GM18511 (cell line): ENCODE results near the gene C2CD4D.
"Not testable (repeated sequence)": the region's sequence is repeated elsewhere in the genome, so short reads cannot be mapped to it uniquely, and the experiment has no call there.

Experiments used
- ATAC-seq: cut with Tn5 transposase; IDR thresholded peaks from one replicate; pipeline ENCODE4 v1.9.1; 2021; ENCODE audit warnings: mild to moderate bottlenecking, moderate library complexity; ENCODE audit not compliant: unreplicated experiment

The C2CD4D gene

GRCh38 chr1:151839457-151840403 lies at the start of gene C2CD4D:
TSS of gene C2CD4D (minus strand) at chr1:151839820. CDS start at chr1:151838989, 831 bp downstream.
- ATAC-seq, result no peak

GRCh38 chr1:151888972-151889570 lies 49.5 kb upstream of the C2CD4D start:
- ATAC-seq, result no peak

- no peak for ATAC-seq
Measured at GRCh38 chr1:151887028-151887427, 47.4 kb upstream of the C2CD4D start.

- no peak for ATAC-seq
Measured at GRCh38 chr1:151885479-151885878, 45.9 kb upstream of the C2CD4D start.

GRCh38 chr1:151884879-151885278 lies 45.3 kb upstream of the C2CD4D start:
- not testable (repeated sequence) for ATAC-seq

- ATAC-seq, result not testable (repeated sequence)
Measured at GRCh38 chr1:151884445-151884844, 44.8 kb upstream of the C2CD4D start.

- ATAC-seq, result not testable (repeated sequence)
Measured at GRCh38 chr1:151883898-151884297, 44.3 kb upstream of the C2CD4D start.

GRCh38 chr1:151882918-151883317 lies 43.3 kb upstream of the C2CD4D start:
- ATAC-seq, result not testable (repeated sequence)

GRCh38 chr1:151882466-151882865 lies 42.8 kb upstream of the C2CD4D start:
- ATAC-seq, result no peak

- no peak for ATAC-seq
Measured at GRCh38 chr1:151881479-151881878, 41.9 kb upstream of the C2CD4D start.

- no peak for ATAC-seq
Measured at GRCh38 chr1:151875419-151876097, 35.9 kb upstream of the C2CD4D start.

GRCh38 chr1:151872776-151873175 lies 33.2 kb upstream of the C2CD4D start:
- not testable (repeated sequence) for ATAC-seq

GRCh38 chr1:151871284-151872030 lies 31.8 kb upstream of the C2CD4D start:
- no peak for ATAC-seq

GRCh38 chr1:151868486-151868885 lies 28.9 kb upstream of the C2CD4D start:
- ATAC-seq, result no peak

GRCh38 chr1:151867765-151868411 lies 28.3 kb upstream of the C2CD4D start:
- ATAC-seq, result no peak

- ATAC-seq, result no peak
Measured at GRCh38 chr1:151867321-151867720, 27.7 kb upstream of the C2CD4D start.

GRCh38 chr1:151864411-151864810 lies 24.8 kb upstream of the C2CD4D start:
- no peak for ATAC-seq

GRCh38 chr1:151862604-151863003 lies 23.0 kb upstream of the C2CD4D start:
- ATAC-seq, result no peak

GRCh38 chr1:151860504-151861187 lies 21.0 kb upstream of the C2CD4D start:
- ATAC-seq, result no peak

GRCh38 chr1:151859891-151860293 lies 20.3 kb upstream of the C2CD4D start:
- ATAC-seq, result no peak
